Umbilical cord (tissue), 2 donors: ENCODE results near the gene MPRIP. TPM values are rescaled to one million over a fixed set of nuclear protein-coding genes. Genes with fewer than 3 reads are reported as not detected.

Experiments
- DNase-seq: peaks from one replicate; pipeline ENCODE4 v3.0.0-alpha.2; 2015; ENCODE audit warnings: low spot score
- total RNA-seq: library from RNA; depleted of rRNA; stranded (reverse); fragments of >200 nt; gene quantifications from one replicate; pipeline ENCODE4 v1.2.3, GENCODE V29; 2014; ENCODE audit warnings: low replicate concordance; ENCODE audit not compliant: insufficient read depth

The MPRIP gene
- total RNA-seq, 1 donor from 2014 or later = 69.3 TPM

DNA sequence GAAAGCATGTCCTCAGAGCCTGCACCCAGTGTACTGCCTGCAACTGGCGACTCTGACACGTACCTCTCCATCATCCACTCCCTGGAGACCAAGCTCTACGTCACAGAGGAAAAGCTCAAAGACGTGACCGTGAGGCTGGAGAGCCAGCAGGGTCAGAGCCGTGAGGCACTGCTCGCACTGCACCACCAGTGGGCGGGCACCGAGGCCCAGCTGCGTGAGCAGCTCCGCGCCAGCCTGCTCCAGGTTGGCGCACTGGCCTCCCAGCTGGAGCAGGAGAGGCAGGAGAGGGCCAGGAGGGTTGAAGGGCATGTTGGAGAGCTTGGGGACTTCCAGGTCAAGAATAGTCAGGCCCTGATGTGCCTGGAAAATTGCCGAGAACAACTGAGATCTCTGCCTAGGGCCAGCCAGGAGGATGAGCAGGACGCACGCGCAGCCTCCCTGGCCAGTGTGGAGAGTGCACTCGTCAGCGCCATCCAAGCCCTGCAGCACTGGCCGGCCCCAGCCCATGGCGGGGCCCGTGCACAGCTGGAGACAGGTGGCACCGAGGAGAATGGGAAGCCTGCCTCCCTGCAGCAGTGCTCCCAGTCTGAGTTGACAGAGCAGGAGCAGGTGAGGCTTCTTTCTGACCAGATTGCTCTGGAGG is 123.5 kb downstream of the MPRIP start:
- no peak for DNase-seq

DNA sequence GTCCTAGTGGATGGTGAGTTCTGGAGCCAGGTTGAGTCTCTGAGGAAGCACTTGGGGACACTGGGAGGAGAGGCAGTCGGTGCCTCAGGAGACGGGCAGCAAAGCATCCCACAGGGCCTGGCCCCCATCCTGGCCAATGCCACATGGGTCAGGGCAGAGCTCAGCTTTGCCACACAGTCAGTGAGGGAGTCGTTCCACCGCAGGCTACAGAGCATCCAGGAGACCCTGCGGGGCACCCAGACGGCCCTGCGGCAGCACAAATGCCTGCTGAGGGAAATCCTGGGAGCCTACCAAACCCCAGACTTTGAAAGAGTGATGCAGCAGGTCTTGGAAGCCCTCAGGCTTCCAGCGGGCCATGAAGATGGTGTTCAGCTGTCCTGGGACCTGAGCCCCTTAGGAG is 124.2 kb downstream of the MPRIP start:
- no peak for DNase-seq

DNA sequence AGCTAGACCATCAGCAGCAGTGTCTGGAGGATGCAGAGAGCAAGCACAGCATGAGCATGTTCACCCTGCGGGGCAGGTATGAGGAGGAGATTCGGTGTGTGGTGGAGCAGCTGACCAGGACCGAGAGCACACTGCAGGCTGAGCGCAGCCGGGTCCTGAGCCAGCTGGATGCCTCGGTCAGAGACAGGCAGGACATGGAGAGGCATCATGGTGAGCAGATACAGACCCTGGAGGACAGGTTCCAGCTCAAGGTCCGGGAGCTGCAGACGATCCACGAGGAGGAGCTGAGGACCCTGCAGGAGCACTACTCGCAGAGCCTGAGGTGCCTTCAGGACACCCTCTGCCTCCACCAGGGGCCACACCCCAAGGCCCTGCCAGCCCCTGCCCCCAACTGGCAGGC is 125.1 kb downstream of the MPRIP start:
- DNase-seq = no peak

DNA sequence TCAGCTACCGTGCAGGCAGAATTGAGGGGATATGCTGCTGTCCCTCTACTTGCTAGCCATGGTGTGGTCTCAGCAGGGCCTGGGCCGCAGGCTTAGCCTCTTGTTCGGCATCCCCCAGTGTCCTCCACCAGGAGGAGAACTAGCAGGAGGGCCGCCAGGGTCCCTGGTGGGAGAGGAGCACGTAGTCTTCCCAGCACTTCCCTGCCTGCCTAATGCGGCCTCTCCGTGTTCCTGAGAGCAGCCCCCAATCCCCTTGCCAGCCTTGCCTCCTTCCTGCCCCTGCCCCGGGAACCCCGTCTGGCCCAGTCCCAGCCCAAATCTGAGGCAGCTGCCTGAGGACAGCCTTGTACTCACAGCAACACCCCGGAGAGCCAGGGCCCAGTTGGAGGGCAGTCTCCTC is 125.7 kb downstream of the MPRIP start:
- DNase-seq = no peak

DNA sequence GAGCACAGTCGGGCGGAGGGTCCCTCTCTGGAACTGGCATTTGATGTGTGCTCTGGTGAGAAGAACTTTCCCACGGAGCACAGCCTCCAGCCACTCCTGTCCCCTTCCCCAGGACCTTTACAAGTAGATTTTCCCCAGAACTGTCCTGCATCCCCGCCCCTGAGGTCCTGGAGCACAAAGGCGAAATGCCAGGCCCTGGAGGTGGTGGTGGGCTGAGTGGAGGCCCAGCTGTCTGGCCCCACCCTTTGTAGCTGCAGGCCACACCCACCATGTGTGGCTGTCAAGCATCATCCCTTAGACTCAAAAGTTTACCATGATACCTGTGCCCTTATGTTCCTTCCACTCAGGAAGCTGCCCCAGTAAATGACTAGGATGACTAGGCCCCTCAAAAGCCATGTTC is 126.1 kb downstream of the MPRIP start:
- no peak for DNase-seq

DNA sequence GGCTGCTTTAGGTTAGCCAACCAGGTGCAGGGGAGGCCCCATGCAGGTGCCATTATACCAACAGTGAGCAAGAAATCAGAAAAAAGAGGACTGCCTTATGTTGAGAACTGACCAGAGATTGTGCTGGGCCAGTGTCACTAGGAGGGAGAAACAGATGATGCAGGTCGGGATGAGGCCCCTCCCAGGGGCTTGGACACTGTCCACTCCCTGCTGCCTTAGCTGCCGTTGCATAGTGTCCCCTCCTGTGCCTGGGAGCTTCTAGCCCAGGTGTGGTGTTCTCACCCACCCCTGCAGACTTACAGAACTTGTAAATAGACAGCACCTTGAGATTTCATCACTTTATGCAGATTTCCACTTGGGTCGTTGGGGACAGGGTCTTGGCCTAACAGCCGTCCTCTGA is 127.1 kb downstream of the MPRIP start:
- DNase-seq = no peak

DNA sequence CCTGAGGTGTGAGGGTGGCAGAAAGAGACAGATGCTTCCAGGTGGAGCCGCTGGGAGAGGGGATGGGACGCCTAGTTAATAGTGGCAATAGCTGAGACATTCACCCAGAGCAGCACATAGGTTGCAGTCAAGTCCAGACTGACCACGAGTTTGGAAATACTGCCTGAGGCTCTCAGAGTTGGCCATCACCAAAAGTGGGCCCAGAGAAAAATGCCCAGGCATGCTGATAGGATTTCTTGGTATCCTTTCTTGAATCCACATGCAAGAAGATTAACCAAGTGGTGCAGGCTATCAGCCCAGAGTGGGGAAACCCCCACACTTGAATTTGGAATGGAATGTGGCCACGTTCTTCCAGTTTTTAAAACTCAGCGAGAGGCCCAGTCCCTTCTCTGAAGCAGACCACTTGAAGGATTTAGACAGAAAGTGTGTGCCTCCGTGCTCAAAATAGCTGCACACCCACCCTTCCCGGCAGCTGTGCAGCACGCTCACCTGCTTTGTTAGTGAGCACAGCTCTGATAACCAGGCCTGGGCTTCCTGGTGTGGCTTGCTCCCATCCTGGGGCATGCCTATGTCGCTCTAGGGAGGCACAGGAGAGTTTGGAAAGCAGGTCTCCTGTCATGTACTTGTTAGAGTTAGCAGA is 128.2 kb downstream of the MPRIP start:
- peak; percentile 30 for DNase-seq

DNA sequence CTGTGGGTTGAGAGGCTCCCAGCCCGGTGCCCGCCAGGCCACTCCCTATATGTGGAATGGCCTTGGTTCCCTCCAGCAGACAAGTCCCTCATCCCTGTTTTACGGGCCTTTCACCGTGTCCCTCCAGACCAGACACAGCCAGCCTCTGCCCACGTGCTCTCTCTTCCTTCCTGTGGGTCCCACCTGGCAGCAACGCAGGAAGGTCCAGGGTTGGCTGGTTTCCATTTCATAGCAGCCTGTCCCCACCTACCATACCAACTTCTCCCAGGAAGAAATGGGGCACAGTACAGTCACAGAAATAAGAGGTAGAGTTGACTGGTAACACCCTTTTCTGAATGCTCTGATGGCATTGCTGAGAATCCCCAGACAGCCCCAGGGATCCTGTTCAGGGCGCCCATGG is 128.9 kb downstream of the MPRIP start:
- DNase-seq = no peak

DNA sequence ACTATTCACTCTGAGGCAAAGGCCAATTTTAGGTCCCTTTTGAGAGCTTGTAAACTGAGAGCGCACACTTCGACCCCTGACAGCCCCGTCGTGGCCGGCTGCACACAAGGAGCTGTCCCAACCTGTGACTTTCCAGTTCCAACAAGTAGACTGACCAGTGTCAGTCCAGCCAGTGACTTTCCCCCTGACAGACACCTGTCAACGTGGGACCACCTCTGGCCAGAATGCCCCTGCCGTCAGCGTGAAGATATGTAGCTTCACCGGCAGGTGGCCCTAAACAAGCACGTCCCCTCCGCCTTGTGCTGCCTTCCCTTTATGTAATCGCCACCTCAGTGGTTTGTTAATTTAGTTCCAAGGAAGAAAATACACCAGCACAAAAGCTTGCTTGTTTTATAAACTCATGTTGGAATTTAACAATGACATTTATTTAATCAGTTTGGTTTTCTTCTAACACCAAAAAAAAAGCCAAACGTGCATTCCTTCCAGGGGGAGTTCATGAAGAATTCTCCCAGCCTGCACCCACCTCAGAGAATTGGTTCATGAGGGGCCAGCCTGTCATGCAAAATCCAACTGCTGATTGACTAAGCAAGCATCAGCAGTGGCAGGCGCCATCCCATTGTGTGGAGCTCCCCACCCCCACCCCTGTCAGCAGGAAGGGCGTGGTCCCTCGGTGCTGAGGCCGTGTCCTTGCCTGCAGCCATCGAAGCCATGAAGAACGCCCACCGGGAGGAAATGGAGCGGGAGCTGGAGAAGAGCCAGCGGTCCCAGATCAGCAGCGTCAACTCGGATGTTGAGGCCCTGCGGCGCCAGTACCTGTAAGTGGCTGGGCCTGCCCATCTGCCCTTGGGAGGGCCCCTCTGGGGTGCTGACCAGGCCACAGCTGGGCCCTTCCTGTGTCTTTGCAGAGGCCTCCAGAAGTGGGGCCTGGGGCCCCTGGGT is 130.0 kb downstream of the MPRIP start:
- DNase-seq = no peak

DNA sequence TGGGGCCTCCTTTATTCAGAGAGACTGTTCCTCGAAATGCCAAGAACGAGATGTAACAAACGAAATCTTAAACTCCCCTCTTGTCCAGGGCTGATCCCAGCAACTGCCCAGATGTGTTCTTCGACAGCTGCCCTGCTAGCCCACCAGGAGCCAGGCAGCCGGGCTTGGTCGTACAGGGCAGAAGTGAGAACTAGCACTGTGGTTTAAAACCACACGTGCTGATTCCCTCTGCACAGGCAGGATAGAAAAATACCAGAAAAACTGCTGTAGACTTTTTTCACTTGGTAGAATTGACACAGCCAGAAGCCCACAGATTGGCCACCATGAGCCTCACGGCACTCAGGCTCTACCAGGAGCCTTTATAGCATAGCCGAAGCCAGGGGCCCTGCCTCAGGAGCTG is 130.7 kb downstream of the MPRIP start:
- no peak for DNase-seq

DNA sequence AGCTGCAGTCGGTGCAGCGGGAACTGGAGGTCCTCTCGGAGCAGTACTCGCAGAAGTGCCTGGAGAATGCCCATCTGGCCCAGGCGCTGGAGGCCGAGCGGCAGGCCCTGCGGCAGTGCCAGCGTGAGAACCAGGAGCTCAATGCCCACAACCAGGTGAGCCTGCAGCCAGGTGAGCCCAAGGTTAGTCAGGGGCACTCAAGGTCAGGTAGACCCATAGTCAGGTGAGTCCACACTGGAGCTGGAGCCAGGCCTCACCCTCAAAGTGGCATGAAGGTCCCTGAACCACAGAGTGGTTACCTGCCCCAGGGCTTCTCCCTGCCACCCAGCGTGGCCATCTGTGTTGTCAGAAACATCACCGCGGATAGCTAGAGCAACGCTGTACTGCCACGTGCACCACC is 131.7 kb downstream of the MPRIP start:
- no peak for DNase-seq

DNA sequence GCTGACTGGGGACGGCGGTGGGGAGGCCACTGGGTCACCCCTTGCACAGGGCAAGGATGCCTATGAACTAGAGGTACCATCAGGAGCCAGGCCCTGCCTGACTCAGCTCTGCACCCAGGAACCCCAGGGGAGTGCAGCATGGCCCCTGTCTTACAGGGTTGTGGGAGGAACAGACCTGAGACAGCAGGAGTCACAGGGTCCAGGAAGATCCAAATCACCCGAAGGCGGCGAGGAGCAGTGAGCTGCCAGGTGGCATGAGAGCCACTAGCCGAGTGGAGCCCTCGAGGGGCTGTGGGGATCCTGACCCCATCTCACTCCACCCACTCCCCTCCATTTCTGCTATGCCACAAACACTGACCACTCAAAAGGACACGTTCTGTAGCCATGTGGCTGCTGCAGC is 133.1 kb downstream of the MPRIP start:
- no peak for DNase-seq

DNA sequence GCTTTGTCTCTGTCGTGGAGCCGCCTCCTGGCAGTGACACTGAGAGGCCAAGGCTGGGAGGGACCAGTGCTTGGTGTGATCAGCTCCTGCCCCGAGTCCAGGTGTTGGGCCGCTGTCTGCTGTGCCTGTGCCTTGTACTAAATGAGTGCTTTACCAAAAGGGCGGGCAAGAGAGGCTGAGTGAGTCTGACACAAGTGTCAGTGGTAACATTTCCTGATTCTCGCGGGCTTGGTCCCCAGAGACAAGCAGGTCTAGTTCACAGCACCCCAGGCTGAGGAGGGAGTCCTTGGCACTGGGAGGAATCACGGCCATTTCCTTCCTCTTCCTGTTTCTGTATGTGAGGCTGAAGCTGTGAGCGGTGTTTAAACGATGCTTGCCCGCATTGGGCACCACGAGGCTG is 133.7 kb downstream of the MPRIP start:
- no peak for DNase-seq

DNA sequence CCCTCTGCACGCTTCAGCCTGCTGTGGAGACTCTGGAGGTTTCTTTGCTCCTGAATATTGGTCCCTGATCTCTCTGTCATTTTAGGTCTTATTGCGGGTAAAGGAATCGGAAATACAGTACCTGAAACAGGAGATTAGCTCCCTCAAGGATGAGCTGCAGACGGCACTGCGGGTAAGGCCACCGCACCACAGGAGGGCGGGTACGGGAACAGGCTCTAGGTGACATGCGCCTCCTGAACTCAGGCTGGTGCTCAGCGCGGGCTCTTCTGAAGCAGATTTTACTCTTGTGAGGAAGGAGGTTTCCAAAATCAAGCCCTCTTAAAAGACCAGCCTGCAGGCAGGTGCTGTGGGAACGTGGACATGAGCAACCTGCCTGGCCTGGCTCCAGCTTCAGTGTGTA is 134.1 kb downstream of the MPRIP start:
- DNase-seq = no peak

DNA sequence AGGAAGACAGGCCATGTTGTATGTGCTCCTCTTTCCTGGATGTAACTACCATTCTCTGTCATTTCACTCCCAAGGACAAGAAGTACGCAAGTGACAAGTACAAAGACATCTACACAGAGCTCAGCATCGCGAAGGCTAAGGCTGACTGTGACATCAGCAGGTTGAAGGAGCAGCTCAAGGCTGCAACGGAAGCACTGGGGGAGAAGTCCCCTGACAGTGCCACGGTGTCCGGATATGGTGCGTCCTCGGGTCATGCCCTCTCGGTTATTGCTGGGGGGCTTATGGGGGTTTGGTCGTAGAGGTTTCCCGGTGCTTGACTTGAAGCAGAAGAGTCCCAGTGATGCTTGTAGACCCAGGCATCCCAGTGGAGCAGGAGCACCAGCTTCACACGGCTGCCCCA is 134.9 kb downstream of the MPRIP start:
- no peak for DNase-seq

DNA sequence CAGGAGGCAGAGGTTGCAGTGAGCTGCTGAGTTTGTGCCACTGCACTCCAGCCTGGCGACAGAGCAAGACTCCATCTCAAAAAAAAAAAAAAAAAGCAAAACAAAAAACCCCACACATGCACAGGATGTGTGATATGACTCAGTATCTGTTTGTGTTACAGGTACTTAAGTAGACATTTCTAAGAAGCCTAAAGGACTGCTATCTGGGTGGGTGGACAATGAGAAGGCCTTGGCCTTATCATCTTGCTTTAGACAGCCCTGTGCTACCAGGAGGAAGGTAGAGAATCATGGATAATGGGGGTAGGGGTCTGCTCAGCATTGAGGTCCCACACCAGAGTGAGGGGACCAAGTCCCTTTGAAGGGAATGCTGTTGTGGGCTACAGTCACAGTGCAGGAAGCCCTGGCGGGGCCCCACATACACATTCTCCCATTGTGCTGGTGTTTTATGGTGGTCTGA is 137.1 kb downstream of the MPRIP start:
- DNase-seq = no peak

DNA sequence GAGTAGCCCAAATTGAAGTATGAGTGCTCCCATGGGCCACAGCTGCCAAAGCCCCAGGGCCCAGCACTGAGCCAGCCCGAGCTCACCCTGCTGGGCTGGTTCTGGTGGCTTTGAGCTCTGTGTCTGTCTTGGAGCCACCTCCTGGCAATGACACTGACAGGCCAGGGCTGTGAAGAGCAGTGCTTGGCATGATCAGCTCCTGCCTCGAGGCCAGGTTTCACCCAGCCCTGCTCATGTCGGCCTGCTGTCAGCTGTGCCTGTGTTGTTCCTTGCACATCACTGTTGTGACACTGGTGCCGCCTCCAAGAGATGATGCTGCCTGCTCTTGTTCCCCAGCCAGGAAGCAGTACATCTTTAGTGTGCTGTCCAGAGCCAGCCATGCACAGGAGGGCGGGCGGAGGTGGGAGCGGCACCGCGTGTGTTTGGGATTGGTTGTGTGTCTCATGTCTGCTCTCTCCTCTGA is 137.9 kb downstream of the MPRIP start:
- peak; percentile 44 for DNase-seq

DNA sequence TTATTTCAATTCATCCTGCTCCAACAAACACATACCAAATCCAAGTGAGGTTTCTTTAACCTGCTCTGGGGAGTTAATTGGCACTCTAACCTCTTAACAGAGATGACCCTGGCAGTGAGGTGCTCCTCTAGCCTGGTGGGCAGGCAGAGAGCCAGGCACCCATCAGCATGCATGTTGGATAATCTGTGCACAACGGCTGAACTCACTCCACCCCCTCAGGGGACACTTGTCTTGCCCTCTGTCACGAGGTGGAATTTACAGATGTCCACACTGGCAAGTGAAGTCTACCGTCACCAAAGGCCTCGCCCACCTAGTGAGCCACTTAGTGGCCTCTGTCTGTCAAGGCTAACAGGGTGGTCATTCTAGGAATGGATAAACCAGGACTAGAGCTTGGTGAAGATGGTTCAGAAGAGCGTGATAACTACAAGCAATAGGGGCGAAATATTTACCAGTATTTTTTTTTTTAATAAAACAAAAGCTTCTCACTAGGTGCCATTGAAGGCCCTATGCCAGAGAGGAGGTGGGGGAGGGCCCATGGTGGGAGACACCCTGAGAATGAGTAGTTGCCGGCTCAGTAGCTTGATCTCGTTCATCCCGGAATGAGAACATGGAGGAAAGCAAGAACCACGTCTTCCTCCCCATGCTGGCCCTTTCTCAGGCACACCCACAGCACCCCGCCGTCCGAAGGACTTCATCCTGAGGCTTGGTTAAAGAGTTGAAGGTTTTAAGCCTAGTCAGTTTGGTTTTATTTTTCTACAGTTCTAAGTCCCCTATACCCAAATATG is 138.7 kb downstream of the MPRIP start:
- no peak for DNase-seq

DNA sequence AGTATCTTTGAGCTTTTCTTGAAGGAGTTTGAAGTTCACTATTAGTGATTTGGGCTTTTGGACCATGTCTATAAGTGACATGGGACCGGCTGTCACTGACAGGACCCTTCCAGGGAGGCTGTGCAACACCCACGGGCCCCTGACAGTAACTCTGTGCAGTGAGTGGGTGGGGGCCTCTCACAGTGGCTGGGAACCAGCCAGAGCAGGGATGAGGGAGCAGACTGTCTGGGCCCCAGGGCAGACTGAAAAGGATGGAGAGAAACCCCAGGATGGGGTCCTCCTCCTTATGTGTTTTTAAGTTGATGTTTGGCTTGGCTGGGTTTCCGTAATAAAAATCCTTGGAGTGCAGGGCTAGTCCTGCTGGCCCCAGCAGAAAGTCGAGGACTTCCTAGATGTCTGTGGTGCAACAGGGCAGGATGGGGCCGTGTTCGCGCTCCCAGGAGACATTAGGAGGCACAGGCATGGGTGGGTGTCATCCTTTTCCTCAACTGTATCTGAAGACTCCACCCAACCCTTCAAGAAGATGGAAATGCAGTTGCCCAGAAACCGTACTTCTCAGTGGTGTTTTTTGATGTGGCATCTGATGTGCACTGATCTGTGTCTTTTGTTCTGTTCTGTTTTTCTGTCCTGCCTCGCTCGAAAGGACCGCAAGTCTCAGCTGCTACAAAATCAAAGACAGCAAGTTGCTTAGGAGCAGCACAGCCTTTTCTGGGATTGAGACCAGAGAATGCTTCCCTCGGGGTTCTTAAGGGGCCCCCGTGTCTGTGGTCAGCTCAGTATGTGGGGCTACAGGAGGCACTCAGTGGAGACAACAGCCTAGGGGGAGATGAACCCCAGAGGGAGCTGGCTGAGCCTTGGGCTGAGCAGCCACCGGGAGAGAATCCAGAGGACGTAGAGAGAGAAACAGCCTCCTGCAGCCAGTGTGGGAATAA is 139.7 kb downstream of the MPRIP start:
- DNase-seq = no peak

DNA sequence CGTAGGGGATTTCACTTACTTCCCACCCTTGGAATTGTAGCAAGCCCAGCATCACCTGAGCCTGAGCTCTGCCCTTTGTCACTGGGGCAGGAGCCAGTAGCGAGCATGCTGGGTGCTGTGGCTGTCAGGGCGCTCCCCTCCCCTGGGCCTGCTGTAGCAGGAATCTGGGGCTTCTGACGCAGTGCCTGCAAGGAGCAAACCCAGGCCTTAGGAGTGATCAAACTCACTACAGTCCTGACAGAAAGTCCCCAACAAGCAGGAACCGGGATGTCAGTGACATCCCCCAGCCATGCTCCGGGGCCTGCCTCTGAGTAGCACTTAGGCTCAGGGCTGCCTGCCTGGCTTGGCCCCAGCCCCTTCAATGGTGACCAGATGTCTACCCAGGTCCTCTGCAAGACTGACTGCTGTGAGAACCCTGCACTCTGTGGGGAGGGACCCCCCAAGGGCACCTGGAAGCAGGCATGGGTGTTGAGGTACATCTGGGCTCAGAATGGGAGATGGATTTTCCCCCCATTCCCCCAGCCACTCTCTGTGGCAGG is 140.4 kb downstream of the MPRIP start:
- no peak for DNase-seq
